Activated CD4-positive, alpha-beta T cell treated with anti-CD3 and anti-CD28 coated beads, Interleukin-2, amount 50 U/mL, for 1 hour (primary cell): ENCODE data around the gene SSU72.
"Not testable (repeated sequence)": the region's sequence is repeated elsewhere in the genome, so short reads cannot be mapped to it uniquely, and the experiment has no call there.

Experiments
- DNase-seq: peaks from one replicate; pipeline ENCODE4 v3.0.0-alpha.2; 2020

SSU72 gene

DNA sequence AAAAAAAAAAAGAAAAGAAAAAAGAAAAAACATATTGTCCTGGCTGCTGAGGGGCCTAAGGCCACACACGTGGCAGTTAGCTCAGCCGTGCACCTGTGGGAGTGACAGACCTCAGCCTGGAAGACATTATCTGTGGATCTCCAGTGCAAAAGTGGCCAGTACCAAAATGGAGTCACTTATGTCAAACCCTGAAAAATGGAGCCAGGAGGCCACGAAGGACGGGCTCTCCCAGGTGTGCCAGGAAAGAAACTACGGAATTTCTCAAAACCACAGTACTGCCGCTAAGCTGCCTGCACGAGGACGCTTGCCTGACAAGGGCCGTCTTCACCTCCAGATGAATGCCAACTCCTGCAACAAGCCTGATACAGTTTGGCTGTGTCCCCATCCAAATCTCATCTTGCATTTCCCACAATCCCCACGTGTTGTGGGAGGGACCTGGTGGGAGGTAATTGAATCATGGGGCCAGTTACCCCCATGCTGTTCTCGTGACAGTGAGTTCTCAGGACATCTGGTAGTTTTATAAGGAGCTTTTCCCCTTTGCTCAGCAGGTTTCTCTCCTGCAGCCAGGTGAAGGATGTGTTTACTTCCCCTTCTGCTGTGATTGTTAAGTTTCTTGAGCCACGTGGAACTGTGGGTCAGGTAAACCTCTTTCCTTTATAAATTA is 35.3 kb upstream of the SSU72 start:
- no peak for DNase-seq

GRCh38 chr1:1606232-1606631 is 31.6 kb upstream of the SSU72 start:
- no peak for DNase-seq

DNA sequence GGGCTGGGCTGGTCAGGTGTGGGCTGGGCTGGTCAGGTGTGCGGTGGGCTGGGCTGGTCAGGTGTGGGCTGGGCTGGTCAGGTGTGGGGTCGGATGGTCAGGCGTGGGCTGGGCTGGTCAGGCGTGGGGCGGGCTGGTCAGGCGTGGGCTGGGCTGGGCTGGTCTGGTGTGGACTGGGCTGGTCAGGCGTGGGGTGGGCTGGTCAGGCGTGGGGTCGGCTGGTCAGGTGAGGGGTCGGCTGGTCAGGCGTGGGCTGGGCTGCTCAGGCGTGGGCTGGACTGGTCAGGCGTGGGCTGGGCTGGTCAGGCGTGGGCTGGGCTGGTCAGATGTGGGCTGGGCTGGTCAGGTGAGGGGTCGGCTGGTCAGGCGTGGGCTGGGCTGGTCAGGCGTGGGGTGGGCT is 31.1 kb upstream of the SSU72 start:
- no peak for DNase-seq

- DNase-seq, result no peak
Measured at GRCh38 chr1:1605034-1605591, 30.4 kb upstream of the SSU72 start.

GRCh38 chr1:1604374-1605033 is 29.8 kb upstream of the SSU72 start:
- no peak for DNase-seq

GRCh38 chr1:1603671-1604373 is 29.2 kb upstream of the SSU72 start:
- no peak for DNase-seq

DNA sequence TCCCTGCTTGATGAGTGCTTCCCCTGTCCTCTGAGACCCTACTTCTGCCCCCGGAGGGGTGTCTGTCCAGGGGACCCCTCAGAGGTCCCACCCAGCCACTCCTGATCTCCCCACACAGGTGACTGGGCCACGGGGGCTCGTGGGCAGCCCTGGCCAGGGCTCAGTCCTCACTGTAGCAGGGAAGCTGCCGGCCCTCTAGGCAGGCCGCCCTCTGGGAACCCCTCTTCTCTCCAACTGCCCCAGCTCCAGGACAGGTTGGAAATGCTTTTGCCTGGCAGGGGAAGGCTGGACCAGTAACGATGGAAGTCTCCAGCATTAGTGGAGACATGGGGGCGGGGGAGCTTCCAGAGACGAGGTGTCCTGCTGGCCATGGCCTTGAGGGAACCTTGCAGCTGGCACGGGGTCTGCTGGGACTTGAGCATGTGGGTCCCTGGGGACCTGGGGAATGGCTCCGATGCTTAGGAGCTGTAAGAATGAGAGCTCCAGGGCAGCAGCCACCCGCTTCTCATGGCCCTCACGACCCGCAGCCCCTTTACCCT is 28.4 kb upstream of the SSU72 start:
- DNase-seq, result no peak

- DNase-seq, result no peak
Measured at GRCh38 chr1:1602304-1602967, 27.8 kb upstream of the SSU72 start.

GRCh38 chr1:1601564-1602303 is 27.1 kb upstream of the SSU72 start:
- no peak for DNase-seq

GRCh38 chr1:1600861-1601563 is 26.3 kb upstream of the SSU72 start:
- DNase-seq, result no peak

DNA sequence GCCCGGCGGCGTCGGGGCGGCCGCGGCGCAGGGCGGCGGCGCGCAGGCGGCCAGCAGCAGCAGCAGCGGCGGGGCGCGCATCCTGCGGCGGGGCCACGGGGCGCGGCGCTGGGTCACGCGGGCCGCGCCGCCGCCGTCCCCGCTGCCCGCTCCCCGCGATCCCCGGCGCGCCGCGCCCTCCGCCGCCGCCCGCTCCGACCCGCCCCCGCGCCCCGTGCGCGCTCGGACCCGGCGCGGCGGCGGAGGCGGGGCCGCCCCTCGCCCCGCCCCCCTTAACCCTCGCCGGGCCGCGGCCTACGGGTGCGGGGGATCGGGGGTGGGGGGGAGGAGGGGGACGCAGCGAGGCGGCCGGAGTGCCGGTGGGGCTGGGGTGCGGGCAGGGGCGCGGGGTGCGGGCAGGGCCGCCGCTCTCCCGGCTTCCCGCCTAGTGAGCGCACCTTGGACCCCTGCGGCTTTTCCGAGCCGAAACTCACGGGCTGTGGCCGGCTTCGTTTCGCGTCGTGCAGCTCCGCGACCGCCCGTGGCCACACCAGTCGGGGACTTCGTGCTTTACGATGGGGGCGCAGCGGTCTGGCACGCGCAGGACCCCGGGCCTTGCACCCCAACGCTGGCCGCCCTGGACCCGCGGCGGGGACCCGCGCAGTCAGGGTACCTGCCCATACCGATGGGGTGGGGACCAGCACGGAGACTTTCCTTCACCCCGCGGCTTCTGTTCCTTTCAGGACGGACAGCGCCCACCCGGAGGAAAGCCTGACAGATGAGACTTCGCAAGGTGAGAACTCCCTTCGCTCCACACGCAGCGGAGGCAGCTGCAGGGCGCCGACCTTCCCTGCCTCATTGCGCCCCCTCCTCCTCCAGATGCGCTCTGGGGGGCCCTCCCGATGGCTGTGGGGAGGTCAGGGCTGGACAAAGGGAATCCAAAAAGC is 25.5 kb upstream of the SSU72 start, which contains the start of gene FNDC10:
FNDC10 (minus strand) TSS at position 201 of the 926 bp plus-strand sequence; CDS start at position 81, 120 bp downstream.
- DNase-seq, result no peak

- DNase-seq, result peak; percentile 27
Measured at GRCh38 chr1:1599030-1599934, 24.6 kb upstream of the SSU72 start.

DNA sequence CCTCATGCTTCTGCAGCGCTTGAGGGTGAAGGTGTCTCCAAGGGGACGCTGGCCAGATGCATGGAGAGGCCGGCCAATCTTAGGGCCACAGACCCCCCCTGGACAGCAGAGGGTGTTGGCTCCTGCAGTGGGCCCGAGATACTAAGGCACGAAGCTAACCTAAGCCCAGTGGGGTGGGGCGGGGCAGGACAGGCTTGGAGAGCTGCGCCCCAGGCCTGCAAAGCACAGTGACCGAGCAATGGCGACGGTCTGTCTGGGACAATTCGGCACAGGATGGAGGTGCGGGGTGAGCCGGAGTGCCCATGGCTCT is 24.0 kb upstream of the SSU72 start:
- DNase-seq, result no peak

DNA sequence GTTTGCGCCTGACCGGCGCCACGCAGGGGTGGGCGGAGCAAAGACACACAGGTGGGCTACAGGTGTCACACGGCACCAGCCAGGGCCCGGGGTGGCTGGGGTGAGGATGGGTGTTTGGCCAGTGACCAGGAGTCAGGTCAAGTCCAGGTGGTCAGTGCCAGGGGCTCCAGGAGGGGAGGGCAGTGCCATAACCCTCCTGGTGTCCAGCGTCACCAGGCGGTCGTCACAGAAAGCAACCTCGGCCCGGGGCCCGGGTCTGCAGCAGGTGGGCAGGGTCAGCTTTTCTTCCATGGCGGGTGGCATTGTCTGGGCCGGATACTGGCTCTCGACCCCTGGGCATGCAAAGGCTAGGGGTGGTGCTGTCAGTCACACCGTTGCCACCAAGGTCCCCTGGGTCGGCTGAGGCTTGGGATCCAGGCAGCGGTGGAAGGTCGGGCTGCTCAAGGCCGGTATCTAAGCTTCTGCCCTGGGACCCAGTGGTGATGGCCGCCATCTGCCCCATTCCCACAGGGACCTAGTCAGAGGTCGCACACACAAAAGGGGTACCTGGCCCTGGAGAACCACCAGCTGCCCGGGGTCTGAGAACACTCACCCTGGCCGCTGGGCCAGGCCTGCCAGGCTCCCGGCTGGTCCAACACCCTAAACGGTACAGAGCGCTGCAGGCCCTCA is 23.5 kb upstream of the SSU72 start:
- DNase-seq, result no peak

DNA sequence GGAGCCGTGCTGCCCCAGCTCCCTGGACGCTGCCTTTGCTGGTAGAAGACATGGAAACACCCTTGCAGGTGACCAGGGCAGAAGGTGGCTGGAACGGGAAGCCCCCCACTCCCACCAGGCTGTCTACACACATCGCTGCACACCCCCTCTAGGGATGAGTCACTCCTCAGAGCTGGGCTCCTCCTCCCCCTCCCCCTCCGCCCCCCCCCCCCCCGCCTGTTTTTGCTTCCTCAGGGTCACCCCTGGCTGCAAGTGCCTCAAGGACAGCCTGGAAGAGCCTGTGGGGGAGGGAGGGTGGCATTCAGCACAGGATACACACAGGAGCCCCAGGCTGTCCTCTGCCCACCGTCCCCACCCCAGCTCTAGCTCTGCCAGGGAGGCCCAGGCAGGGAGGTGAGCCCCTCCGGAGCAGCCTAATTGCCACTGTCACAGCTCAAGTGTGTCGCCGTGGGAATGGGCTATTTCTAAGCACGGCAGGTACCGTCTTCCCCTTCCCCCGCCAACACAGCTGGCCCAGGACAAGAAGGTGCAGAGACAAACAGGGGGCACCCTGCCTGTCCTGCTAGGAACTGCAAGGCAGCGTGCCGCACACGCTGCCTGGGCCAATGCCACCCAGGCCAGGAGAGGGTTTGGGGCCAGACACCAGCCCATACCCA is 22.7 kb upstream of the SSU72 start:
- no peak for DNase-seq

GRCh38 chr1:1596493-1597274 is 22.0 kb upstream of the SSU72 start:
- no peak for DNase-seq

DNA sequence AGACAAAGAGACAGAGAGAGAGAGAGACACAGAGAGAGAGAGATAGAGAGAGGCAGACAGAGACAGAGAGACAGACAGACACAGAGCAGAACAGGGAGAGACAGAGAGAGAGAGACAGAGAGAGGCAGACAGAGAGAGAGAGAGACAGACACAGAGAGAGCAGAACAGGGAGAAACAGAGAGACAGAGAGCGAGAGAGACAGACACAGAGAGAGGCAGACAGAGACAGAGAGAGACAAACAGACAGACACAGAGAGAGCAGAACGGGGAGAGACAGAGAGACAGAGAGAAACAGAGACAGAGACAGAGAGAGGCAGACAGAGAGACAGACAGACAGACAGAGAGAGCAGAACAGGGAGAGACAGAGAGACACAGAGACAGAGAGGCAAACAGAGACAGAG is 20.7 kb upstream of the SSU72 start:
- DNase-seq, result not testable (repeated sequence)
